ENCODE data around the gene MED15.
"Not testable (repeated sequence)": the region's sequence is repeated elsewhere in the genome, so short reads cannot be mapped to it uniquely, and the experiment has no call there.

Gene MED15

DNA sequence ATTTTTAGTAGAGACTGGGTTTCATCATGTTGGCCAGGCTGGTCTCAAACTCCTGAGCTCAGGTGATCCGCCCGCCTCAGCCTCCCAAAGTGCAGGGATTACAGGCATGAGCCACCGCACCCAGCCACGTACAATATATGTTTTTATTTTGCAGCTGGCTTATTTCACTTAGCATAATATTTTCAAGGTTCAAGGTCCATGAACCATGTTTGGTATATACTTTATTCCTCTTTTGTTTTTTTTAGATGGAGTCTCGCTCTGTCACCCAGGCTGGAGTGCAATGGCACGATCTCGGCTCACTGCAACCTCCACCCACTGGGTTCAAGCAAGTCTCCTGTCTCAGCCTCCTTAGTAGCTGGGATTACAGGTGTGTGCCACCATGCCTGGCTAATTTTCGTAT is 31.5 kb downstream of the MED15 start:
- not testable (repeated sequence) for H3K27ac ChIP-seq (ENCODE audit: low read depth, low read length); H4K8ac ChIP-seq (ENCODE audit: low read depth, low read length); H4K5ac ChIP-seq (ENCODE audit: low read length); H3K4me3 ChIP-seq (ENCODE audit: low read length); H3K4ac ChIP-seq (ENCODE audit: low read depth, low read length); H2BK120ac ChIP-seq (ENCODE audit: low read depth, low read length); H3K9ac ChIP-seq (ENCODE audit: low read length); H2AK5ac ChIP-seq (ENCODE audit: low read length); H3K36me3 ChIP-seq (ENCODE audit: control insufficient read depth, insufficient read depth, low read length); H3K4me2 ChIP-seq (ENCODE audit: low read length); H2BK5ac ChIP-seq (ENCODE audit: low read length); H3K4me1 ChIP-seq (ENCODE audit: control insufficient read depth, low read depth, low read length); H3K27me3 ChIP-seq (ENCODE audit: insufficient read depth, low read length, poor library complexity); H2BK15ac ChIP-seq (replicated peaks; ENCODE audit: low read depth); H3K79me2 ChIP-seq (ENCODE audit: control insufficient read depth, insufficient read depth, low read length); H3K18ac ChIP-seq (ENCODE audit: low read length); DNase-seq; H3K23ac ChIP-seq (ENCODE audit: low read length); H3K56ac ChIP-seq (ENCODE audit: low read length)
- H3K79me1 ChIP-seq (ENCODE audit: low read length): peaks cover 10% of the 10 kb centered on the region
- WGBS (ENCODE audit: extremely low coverage, insufficient coverage, low lambda C conversion rate): no CpG with 5 or more reads among the region's 8 CpGs

DNA sequence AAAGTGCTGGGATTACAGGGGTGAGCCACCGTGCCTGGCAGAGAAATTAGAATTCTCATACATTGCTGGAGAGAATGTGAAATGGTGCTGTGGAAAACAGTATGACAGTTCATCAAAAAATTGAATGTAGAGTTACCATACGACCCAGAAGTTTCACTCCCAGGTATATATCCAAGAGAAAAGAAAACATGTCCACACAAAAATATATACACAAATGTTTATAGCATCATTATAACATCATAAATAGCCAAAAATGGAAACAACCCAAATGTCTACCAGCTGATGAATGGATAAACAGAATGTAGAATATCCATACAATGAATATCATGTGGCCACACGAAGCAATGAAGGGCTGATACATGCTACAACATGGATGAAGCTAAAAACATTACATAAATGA is 34.6 kb downstream of the MED15 start:
- Histone ChIP-seq H4K5ac (ENCODE audit: low read length) (no peak overlapping the region), H4K8ac (ENCODE audit: low read depth, low read length) (no peak overlapping the region), H2BK15ac (replicated peaks; ENCODE audit: low read depth) (no peak overlapping the region), H3K18ac (ENCODE audit: low read length) (no peak overlapping the region), H2BK120ac (ENCODE audit: low read depth, low read length) (no peak overlapping the region), H3K4me1 (ENCODE audit: control insufficient read depth, low read depth, low read length) (no peaks in the 10 kb centered on the region), H3K4me3 (ENCODE audit: low read length) (no peak overlapping the region), H2BK5ac (ENCODE audit: low read length) (no peak overlapping the region), H3K4ac (ENCODE audit: low read depth, low read length) (no peak overlapping the region), H3K79me1 (ENCODE audit: low read length) (peaks cover 8% of the 10 kb centered on the region), H3K27me3 (ENCODE audit: insufficient read depth, low read length, poor library complexity) (no peaks in the 10 kb centered on the region), H3K56ac (ENCODE audit: low read length) (no peak overlapping the region), H3K36me3 (ENCODE audit: control insufficient read depth, insufficient read depth, low read length) (peaks cover under 1% of the 10 kb centered on the region), H3K4me2 (ENCODE audit: low read length) (no peak overlapping the region), H3K9ac (ENCODE audit: low read length) (no peak overlapping the region), H3K23ac (ENCODE audit: low read length) (no peak overlapping the region), H3K27ac (ENCODE audit: low read depth, low read length) (no peak overlapping the region), H3K79me2 (ENCODE audit: control insufficient read depth, insufficient read depth, low read length) (no peaks in the 10 kb centered on the region), H2AK5ac (ENCODE audit: low read length) (no peak overlapping the region)
- WGBS (ENCODE audit: extremely low coverage, insufficient coverage, low lambda C conversion rate): no CpG with 5 or more reads among the region's 3 CpGs
- no peak for DNase-seq

DNA sequence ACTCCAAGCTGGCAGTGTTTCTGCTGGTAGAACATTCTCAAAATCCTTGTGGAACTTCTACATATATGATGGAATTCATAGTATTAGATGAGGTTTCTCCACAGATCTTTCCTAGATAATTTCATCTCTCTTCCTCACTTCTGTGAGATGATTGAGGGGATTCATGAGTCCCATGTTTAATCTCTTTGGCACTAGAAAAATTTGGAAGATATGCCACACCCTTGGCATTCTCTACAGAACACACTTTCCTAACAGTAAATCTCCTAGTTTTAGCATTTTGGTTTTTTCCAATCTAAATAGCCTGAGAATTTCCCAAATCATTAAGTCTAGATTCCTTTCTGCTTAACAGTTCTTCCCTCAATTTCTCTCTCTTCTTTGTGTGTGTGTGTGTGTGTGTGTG is 35.3 kb downstream of the MED15 start:
- H3K4me1 ChIP-seq (ENCODE audit: control insufficient read depth, low read depth, low read length): no peaks in the 10 kb centered on the region
- H2BK5ac ChIP-seq (ENCODE audit: low read length): no peak overlapping the region
- H3K4ac ChIP-seq (ENCODE audit: low read depth, low read length): no peak overlapping the region
- H2BK15ac ChIP-seq (replicated peaks; ENCODE audit: low read depth): no peak overlapping the region
- H2AK5ac ChIP-seq (ENCODE audit: low read length): no peak overlapping the region
- peaks cover 8% of the 10 kb centered on the region for H3K79me1 ChIP-seq (ENCODE audit: low read length)
- no peak overlapping the region for H3K4me3 ChIP-seq (ENCODE audit: low read length)
- DNase-seq: no peak
- H3K36me3 ChIP-seq (ENCODE audit: control insufficient read depth, insufficient read depth, low read length): no peaks in the 10 kb centered on the region
- H4K8ac ChIP-seq (ENCODE audit: low read depth, low read length): no peak overlapping the region
- H3K23ac ChIP-seq (ENCODE audit: low read length): no peak overlapping the region
- no peak overlapping the region for H2BK120ac ChIP-seq (ENCODE audit: low read depth, low read length)
- no peak overlapping the region for H3K27ac ChIP-seq (ENCODE audit: low read depth, low read length)
- no peak overlapping the region for H3K56ac ChIP-seq (ENCODE audit: low read length)
- no peak overlapping the region for H3K9ac ChIP-seq (ENCODE audit: low read length)
- no peak overlapping the region for H4K5ac ChIP-seq (ENCODE audit: low read length)
- H3K79me2 ChIP-seq (ENCODE audit: control insufficient read depth, insufficient read depth, low read length): no peaks in the 10 kb centered on the region
- no peak overlapping the region for H3K4me2 ChIP-seq (ENCODE audit: low read length)
- H3K27me3 ChIP-seq (ENCODE audit: insufficient read depth, low read length, poor library complexity): no peaks in the 10 kb centered on the region
- H3K18ac ChIP-seq (ENCODE audit: low read length): no peak overlapping the region

DNA sequence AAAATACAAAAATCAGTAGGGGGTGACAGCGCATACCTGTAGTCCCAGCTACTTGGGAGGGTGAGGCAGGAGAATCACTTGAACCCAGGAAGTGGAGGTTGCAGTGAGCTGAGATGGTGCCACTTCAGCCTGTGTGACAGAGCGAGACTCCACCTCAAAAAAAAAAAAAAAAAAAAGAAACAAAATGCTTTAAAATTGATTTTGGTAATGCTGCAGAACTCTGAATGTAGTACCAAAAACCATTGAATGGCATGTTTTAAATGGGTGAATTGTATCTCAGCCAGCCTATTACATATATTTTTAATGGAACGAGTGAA is 37.9 kb downstream of the MED15 start:
- H3K27ac ChIP-seq (ENCODE audit: low read depth, low read length); H3K79me2 ChIP-seq (ENCODE audit: control insufficient read depth, insufficient read depth, low read length); H3K4me2 ChIP-seq (ENCODE audit: low read length); H3K27me3 ChIP-seq (ENCODE audit: insufficient read depth, low read length, poor library complexity); H3K56ac ChIP-seq (ENCODE audit: low read length); H3K4me1 ChIP-seq (ENCODE audit: control insufficient read depth, low read depth, low read length); H2AK5ac ChIP-seq (ENCODE audit: low read length); H3K4ac ChIP-seq (ENCODE audit: low read depth, low read length); DNase-seq; H3K23ac ChIP-seq (ENCODE audit: low read length); H3K36me3 ChIP-seq (ENCODE audit: control insufficient read depth, insufficient read depth, low read length); H3K9ac ChIP-seq (ENCODE audit: low read length); H3K18ac ChIP-seq (ENCODE audit: low read length); H2BK15ac ChIP-seq (replicated peaks; ENCODE audit: low read depth); H4K8ac ChIP-seq (ENCODE audit: low read depth, low read length); H2BK5ac ChIP-seq (ENCODE audit: low read length); H3K4me3 ChIP-seq (ENCODE audit: low read length); H2BK120ac ChIP-seq (ENCODE audit: low read depth, low read length); H4K5ac ChIP-seq (ENCODE audit: low read length): not testable (repeated sequence)
- H3K79me1 ChIP-seq (ENCODE audit: low read length): peaks cover 20% of the 10 kb centered on the region
- WGBS (ENCODE audit: extremely low coverage, insufficient coverage, low lambda C conversion rate): no CpG with 5 or more reads among the region's 3 CpGs

GRCh38 chr22:20545681-20546521 is 38.5 kb downstream of the MED15 start:
- Histone ChIP-seq H3K18ac (ENCODE audit: low read length) (no peak overlapping the region), H3K4ac (ENCODE audit: low read depth, low read length) (no peak overlapping the region), H4K8ac (ENCODE audit: low read depth, low read length) (no peak overlapping the region), H3K79me1 (ENCODE audit: low read length) (peaks cover 24% of the 10 kb centered on the region), H3K4me3 (ENCODE audit: low read length) (no peak overlapping the region), H4K5ac (ENCODE audit: low read length) (no peak overlapping the region), H3K27ac (ENCODE audit: low read depth, low read length) (no peak overlapping the region), H2AK5ac (ENCODE audit: low read length) (no peak overlapping the region), H3K9ac (ENCODE audit: low read length) (no peak overlapping the region), H3K79me2 (ENCODE audit: control insufficient read depth, insufficient read depth, low read length) (peaks cover 7% of the 10 kb centered on the region), H3K27me3 (ENCODE audit: insufficient read depth, low read length, poor library complexity) (no peaks in the 10 kb centered on the region), H2BK5ac (ENCODE audit: low read length) (no peak overlapping the region), H3K23ac (ENCODE audit: low read length) (no peak overlapping the region), H3K36me3 (ENCODE audit: control insufficient read depth, insufficient read depth, low read length) (no peaks in the 10 kb centered on the region), H2BK15ac (replicated peaks; ENCODE audit: low read depth) (no peak overlapping the region), H3K4me2 (ENCODE audit: low read length) (no peak overlapping the region), H3K4me1 (ENCODE audit: control insufficient read depth, low read depth, low read length) (no peaks in the 10 kb centered on the region), H2BK120ac (ENCODE audit: low read depth, low read length) (no peak overlapping the region), H3K56ac (ENCODE audit: low read length) (peak overlapping the region; percentile 25)
- WGBS (ENCODE audit: extremely low coverage, insufficient coverage, low lambda C conversion rate): no CpG with 5 or more reads among the region's 10 CpGs
- no peak for DNase-seq

DNA sequence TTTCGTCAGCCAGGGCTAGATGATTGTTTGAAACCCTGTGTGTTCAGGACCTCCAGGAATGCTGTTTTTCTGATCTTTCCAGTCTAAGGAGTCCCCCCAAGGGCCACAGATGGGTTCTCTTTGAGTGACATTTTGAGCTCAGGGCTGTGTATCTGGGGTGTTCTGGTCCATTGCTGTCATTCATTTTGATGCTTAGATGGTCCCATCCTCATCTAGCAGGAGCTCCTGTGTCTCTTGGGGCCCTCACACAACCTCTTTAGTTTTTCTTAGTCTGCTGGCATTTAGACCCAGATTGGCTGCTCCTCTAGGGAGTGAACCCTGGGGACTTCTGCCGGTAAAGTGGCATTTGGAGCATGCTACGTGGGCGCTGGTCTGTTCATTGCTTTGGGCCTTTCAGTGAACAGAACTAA is 39.1 kb downstream of the MED15 start:
- Histone ChIP-seq H3K4me3 (ENCODE audit: low read length) (no peak overlapping the region), H2AK5ac (ENCODE audit: low read length) (no peak overlapping the region), H2BK15ac (replicated peaks; ENCODE audit: low read depth) (no peak overlapping the region), H3K79me2 (ENCODE audit: control insufficient read depth, insufficient read depth, low read length) (peaks cover 7% of the 10 kb centered on the region), H3K18ac (ENCODE audit: low read length) (no peak overlapping the region), H3K4me1 (ENCODE audit: control insufficient read depth, low read depth, low read length) (no peaks in the 10 kb centered on the region), H3K36me3 (ENCODE audit: control insufficient read depth, insufficient read depth, low read length) (peaks cover 2% of the 10 kb centered on the region), H3K23ac (ENCODE audit: low read length) (no peak overlapping the region), H3K27me3 (ENCODE audit: insufficient read depth, low read length, poor library complexity) (no peaks in the 10 kb centered on the region), H4K8ac (ENCODE audit: low read depth, low read length) (no peak overlapping the region), H3K4me2 (ENCODE audit: low read length) (no peak overlapping the region), H3K56ac (ENCODE audit: low read length) (no peak overlapping the region), H3K79me1 (ENCODE audit: low read length) (peaks cover 24% of the 10 kb centered on the region), H2BK5ac (ENCODE audit: low read length) (no peak overlapping the region), H4K5ac (ENCODE audit: low read length) (no peak overlapping the region), H3K27ac (ENCODE audit: low read depth, low read length) (no peak overlapping the region), H2BK120ac (ENCODE audit: low read depth, low read length) (no peak overlapping the region), H3K9ac (ENCODE audit: low read length) (no peak overlapping the region), H3K4ac (ENCODE audit: low read depth, low read length) (no peak overlapping the region)
- no peak for DNase-seq
- no CpG with 5 or more reads among the region's 4 CpGs for WGBS (ENCODE audit: extremely low coverage, insufficient coverage, low lambda C conversion rate)

Data from mesendoderm (in vitro differentiated cells).